GM12892 (cell line): ENCODE results near the gene APLP2.

Experiments used
- POLR2A ChIP-seq: IDR thresholded peaks from 2 replicates; pipeline ENCODE4 v1.6.1; 2011; ENCODE audit warnings: low read depth, low read length, control low read depth
- TAF1 ChIP-seq: IDR thresholded peaks from 2 replicates; pipeline ENCODE4 v1.6.1; 2011; ENCODE audit warnings: low read depth, mild to moderate bottlenecking, control low read depth, low read length, borderline replicate concordance

GRCh38 chr11:130109386-130109785 is 39.7 kb downstream of the APLP2 start:
- no peak for TF ChIP-seq POLR2A
- TF ChIP-seq TAF1 = no peak
